GM21528 (cell line): ENCODE measurements around the gene TRABD2B.

Source experiments
- ATAC-seq: cut with Tn5 transposase; IDR thresholded peaks from one replicate; pipeline ENCODE4 v1.9.1; 2021; ENCODE audit warnings: mild to moderate bottlenecking, moderate library complexity; ENCODE audit not compliant: unreplicated experiment, low FRiP score

TRABD2B gene

DNA sequence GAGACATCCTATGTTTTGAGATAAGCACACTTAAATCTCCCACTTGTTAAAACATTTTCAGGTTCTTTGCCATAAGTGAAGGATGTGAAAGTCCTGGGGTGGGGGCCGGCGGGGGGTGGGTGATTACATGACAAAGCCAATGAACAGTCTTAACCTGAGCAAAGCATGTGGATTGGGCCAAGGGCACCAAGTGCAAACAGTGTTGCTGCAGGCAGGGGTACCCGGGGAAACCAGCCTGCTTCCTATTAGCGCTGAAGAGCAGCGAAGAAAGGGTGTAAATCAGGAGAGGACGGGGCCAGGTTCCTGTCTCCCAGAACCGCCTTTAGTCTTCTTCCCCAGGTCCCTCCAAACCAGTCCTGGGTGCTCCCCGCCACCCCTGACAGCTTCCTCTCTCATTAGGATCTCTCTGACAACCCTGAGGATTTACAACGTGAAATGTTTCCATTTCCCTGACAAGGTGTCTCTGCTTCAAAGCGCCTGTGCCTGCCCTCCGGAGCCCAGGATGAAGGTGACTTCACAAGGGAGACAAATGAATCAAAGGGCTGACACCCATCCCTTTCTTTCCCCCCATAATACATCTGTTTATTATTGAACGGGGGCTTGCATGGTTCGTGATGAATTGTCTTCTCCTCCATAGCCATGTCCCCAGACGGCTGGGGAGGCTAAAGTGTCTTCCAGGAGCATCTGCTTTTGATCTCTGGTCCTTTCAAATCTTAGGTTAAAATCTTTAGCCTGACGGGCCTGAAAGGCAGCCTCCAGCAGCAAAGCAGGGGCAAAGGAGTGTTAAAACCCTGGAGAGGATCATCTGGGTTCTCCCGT is 109.5 kb downstream of the TRABD2B start:
- ATAC-seq: no peak

- no peak for ATAC-seq
Measured at GRCh38 chr1:47887060-47887459, 110.1 kb downstream of the TRABD2B start.

DNA sequence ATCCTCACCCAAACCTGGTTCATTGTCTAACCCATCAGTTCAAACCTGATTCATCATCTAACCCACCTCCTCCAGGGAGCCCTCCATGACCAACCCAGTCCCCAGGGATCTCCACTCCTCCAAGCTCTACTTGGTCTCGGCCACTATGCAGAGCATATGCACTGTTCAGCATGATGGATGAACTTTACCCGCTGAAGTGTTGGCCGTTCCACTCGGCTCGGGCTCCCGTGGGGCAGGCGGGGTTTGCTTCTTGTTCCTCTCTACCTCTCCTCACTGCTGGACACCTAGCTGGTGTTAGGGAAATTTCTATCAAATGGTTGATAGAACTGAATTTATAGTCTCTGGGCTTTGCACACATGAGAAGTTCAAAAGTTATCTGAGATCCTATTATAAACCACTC is 111.0 kb downstream of the TRABD2B start:
- ATAC-seq: no peak

DNA sequence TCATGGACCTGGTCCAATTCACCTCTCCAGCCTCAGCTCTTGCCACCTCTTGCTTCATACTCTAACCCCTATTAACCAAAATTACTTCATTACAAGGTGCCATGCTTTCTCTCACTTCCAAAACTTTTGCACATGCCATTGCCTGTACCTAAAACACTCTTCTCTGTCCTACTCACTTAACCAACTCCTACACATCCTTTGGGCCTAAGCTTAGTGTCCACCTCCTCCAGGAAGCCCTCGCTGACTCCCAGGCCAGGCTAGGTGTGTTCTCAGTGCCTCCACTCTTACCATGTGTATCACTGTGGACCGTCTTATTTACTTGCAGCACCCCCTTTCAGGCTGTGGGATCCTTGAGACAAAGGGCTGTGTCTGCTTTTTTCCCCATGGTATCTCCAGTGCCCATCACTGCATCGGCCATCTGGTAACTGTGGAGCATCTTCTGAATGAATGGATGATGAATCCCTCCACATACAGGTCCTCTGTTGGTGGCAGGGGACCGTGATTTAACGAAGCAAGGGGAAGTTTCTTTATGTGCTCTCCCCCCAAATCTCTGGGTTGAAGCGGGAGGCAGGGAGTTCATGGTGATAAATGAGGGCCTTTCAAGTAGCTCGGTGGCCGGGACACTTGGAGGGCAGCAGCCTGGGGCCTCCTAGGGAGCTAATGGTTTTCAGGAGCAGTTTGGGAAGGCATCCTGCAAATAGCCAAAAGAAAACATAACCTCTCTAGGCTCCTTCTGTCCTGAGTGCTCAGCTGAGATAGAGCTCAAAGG is 111.9 kb downstream of the TRABD2B start:
- no peak for ATAC-seq

DNA sequence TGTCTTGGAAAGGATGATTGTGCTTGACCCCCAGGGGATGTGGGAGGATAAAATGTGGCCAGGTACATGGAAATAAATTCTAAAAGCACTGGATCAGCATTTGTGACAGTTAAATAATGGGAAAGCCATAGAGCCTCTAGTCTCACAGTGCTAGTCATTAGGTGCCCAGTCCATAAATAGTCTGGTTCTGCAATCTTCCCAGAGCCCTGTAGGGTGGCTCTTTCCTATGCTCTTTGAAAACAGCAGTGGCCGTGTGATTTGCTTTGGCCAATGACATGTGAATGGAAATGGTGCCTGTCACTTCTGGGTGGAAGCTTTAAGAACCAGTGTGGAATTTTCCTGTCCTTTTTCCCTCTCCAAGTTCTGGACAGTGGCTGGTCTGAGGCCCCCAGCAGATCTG is 113.2 kb downstream of the TRABD2B start:
- no peak for ATAC-seq

- ATAC-seq: no peak
Measured at GRCh38 chr1:47881505-47882442, 115.4 kb downstream of the TRABD2B start.

DNA sequence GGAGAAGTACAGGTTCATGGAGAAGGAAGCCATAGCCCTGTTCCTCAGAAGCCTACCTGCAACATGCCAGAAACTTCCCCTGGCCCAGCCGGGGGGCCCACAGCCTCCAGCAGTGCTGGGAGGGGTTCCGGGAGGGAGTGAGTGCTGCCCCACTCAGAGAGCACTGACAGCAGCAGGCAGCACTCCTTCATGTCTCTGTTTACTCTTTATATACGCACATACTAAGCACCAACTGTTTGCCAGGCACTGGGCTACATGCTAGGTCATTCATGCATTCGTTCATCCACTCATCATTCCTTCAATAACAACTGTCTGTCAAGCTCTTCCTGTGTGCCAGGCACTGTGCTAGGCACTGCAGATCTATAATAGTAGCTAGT is 120.6 kb downstream of the TRABD2B start:
- no peak for ATAC-seq

DNA sequence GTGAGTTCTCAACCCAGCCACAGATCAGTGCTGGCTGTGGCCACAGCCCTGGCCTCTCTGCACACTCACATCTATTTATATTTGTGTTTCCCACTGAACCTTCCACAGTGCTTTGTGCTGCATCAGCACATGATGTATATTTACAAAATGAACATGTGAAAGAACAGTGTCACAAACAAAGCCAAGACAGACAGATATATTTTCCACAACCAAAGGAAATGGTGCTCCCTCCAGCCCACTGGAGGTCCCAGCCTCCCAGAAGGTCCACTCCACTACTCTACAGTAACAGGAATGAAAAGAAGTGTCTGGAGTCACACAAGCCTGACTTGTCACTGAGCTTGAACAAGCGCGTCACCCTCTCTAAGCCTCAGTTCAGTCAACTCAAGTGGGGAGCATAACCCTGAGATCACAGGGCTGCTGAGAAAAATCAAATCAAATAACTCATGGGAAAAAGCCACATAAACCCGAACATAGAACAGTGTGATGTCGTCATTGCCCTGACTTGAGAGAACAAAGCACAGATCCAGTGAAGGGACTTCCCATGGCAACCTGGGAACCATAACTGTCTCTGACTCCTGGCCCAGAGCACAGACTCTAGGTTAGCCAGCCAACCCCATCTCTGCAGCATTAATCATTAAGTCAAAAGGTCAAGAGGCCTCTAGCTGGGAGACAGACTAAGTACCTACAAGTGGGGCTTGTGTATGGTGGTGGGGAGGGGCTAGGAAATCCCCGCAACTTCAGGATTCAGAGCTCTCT is 121.2 kb downstream of the TRABD2B start:
- ATAC-seq: no peak

DNA sequence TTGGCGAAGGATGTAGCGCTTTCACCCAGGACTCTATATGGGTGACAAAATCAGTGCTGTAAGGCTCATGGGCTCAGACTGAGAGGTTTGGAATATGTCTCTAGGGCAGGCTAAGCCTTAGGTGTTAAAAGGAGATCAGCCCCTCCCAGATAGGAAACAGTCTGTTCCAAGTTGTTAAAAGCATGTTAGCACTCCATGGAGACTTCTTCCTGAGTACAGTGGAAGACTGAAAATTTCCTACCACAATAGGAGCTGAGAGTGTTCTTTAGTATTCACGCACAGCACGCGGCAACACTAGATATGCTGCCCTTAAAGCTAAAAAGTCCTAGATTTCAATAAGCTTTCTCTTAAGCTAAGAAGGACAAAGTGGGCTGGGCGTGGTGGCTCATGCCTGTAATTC is 122.1 kb downstream of the TRABD2B start:
- no peak for ATAC-seq

DNA sequence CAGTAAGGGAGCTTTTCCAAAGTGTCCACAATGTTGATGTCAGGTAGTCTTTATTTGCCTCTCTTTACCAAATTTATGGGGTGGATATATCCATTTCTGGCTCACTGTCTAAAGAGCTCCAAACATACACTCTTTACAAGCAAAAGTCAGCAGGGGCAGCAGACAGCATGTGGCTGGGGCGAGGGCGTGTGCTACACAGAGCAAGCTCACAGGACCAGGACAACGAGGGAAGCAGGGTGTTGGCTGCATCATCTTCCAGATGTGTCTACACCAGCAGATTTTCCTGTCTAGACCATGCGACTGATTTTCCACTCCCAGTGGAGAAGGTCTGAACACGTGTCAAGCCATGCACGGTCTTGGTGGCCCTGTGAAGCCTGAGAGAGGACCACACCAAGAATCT is 123.8 kb downstream of the TRABD2B start:
- no peak for ATAC-seq

DNA sequence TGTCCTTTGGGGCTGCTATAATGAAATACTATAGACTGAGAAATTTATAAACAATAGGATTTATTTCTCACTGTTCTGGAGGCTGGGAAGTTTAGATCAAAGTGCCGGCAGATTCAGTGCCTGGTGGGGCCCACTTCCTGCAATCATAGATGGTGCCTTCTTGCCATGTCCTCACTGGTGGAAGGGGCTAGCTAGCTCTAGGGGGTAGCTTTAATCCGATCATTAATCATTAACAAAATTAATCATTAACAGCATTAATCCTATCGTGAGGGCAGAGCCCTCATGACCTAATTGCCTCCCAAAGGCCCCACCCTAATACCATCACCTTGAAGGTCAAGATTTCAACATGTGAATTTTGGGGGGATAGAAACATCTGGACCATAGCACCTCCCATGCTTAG is 124.3 kb downstream of the TRABD2B start:
- no peak for ATAC-seq

DNA sequence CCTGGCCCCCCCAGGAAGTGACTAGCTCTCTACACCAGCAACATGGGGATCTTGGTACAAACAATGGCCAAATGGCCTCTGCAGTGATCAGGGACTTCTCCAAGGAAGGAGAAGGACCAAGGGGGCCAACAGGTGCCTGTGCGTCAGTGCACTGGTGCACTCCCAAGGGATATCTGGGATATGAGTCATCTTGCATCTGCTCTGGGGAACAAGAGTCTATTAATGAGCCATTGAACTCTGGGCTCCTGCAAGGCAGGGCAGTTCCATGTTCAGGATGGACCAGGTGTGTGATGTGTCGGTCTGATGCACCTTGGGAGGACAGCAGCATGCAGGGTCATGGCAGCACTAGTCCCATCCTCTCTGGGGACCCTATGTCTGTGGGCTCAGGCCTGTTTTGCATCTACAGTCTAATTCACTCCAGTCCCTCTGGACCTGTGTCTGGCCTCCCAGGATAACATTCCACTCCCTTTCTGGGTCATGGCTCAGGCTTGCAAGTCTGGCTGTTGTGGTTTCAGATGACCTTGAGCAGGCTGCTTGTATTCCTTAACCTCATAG is 125.3 kb downstream of the TRABD2B start:
- no peak for ATAC-seq

DNA sequence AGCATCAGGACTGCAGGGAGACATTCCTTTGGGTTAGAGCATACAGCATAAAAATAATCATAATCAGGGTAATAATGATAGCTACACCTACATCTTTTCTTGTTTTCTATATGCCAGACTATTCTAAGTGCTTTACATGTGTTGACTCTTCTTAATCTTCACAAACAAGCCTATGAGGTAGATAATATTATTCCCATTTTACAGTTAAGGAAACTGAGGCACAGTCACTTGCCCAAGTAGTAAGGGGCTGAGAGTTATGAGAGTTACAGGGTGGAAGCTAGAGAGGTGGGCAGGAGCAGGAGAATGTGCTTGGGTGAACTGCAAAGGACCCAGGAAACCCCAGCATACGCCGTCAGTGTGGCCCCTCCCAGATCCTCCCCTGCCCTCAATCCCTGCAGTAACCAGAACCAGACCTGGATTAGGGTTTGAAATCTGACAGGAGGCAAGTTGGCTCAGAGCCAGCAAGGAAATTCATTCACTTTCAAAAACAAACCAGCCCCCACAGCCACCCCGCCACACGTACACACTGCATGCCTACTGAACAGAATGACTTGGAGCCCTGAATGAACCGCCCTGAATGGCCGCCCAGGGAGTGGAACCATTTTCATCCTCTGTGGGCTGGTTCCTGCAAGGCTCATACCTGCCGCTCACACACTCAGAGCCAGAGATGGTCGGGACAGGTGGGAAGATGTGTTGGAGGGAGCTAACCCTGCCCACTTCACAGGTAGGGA is 126.1 kb downstream of the TRABD2B start:
- ATAC-seq: no peak

DNA sequence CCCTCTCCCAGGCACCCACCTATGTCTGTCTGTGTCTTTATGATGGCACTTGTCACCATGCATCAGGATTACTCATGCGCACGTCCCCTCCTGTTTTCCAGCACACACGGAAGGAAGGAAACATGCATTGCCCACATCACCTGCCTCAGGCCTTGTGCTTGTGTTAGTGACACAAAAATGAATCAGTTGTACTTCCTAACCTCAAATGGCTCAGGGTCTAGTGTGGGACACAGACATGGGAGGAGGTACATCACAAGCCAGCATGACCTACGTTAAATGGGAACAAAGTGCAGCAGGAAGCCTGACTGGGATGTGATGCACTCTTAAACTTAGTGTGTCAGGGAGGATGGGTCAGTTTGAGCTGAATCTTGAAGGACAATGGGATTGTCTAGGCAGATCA is 126.7 kb downstream of the TRABD2B start:
- ATAC-seq: no peak

- ATAC-seq: no peak
Measured at GRCh38 chr1:47868348-47868676, 128.9 kb downstream of the TRABD2B start.

- no peak for ATAC-seq
Measured at GRCh38 chr1:47867438-47868347, 129.5 kb downstream of the TRABD2B start.

GRCh38 chr1:47866601-47867437 is 130.4 kb downstream of the TRABD2B start:
- ATAC-seq: no peak
